Choroid plexus epithelial cell (primary cell): Measurements from ENCODE around the gene RAB36.

Source experiments
- DNase-seq: peaks from one replicate; pipeline ENCODE4 v3.0.0-alpha.2; 2010; ENCODE audit warnings: low read depth
- H3K4me3 ChIP-seq: 2 replicates; pipeline ENCODE4 v1.5.1; 2011; ENCODE audit warnings: low read depth, mild to moderate bottlenecking, control low read depth, low read length, moderate library complexity
- TF ChIP-seq, protein P1 (sequence below): conservative IDR thresholded peaks from 2 replicates; pipeline ENCODE4 v1.5.1; 2011; ENCODE audit warnings: low read depth, mild to moderate bottlenecking, control low read depth, inconsistent platforms, low read length, moderate library complexity

Gene RAB36

DNA sequence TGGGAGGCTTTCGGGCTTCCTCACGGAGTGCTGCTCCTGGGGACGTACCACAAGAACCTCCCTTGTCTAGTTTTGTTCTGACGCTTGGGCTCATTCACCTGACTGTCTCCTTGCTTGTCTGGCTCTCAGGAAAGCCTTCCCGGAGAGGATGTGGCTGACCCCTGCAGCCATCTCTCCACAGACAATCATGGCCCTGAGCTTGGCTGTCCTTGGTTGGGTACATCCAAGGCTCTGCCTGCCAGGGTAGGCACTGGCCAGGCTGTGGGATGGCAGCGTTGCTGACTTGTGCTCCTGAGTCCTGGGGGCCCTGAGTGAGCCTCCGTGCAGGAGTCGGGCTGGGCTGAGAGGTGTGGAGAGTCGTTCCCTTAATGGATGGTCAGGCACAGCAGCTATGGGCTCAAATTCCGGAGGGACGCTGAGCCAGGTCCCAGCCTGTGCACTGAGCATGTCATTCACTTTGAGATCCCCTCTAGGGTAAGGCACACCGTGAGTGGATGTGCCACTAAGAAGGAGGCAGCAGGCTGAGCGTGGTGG lies 67.8 kb downstream of the RAB36 start:
- TF ChIP-seq, protein P1, sequence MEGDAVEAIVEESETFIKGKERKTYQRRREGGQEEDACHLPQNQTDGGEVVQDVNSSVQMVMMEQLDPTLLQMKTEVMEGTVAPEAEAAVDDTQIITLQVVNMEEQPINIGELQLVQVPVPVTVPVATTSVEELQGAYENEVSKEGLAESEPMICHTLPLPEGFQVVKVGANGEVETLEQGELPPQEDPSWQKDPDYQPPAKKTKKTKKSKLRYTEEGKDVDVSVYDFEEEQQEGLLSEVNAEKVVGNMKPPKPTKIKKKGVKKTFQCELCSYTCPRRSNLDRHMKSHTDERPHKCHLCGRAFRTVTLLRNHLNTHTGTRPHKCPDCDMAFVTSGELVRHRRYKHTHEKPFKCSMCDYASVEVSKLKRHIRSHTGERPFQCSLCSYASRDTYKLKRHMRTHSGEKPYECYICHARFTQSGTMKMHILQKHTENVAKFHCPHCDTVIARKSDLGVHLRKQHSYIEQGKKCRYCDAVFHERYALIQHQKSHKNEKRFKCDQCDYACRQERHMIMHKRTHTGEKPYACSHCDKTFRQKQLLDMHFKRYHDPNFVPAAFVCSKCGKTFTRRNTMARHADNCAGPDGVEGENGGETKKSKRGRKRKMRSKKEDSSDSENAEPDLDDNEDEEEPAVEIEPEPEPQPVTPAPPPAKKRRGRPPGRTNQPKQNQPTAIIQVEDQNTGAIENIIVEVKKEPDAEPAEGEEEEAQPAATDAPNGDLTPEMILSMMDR = no peak
- H3K4me3 ChIP-seq = no peak overlapping the region
- no peak for DNase-seq

DNA sequence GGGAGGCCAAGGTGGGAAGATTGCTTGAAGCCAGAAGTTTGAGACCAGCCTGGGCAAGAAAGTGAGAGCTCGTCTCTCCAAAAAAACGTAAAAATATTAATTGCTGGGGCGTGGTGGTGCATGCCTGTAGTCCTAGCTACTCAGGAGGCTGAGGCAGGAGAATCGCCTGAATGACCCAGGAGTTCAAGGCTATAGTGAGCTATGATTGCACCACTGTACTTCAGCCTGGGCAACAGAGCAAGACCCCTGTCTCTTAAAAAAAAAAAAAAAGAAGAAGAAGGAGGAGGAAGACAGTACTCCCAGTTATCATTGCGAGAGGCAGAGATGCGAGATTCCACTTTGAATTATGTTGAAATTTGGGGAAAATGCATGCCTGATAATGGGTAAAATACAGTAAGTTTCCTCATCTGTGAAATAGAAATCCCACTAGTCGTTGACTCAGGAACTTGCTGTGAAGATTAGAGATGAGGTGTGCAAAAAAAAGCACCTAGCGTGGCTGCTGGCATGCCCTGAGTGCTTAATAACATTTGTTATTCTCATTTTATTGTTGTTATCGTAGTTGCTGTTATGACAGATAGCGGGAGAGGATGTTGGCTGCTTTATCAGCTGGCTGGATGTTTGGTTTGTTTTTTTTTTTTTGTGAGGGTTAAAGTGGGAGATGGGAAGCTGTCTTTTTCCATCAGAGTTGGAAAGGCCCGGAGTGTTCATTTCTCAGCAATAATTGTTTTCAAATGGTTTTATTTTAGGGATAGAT lies 68.5 kb downstream of the RAB36 start:
- DNase-seq = no peak
- no peak overlapping the region for H3K4me3 ChIP-seq
- TF ChIP-seq, protein P1 = no peak
